GM23338 (cell line): ENCODE data around the gene PIK3R4. TPM values are rescaled to one million over a fixed set of nuclear protein-coding genes. Genes with fewer than 3 reads are reported as not detected.

ENCODE experiments used
- ATAC-seq: fragments of 200-7000 bp; cut with Tn5 transposase; 3 replicates; pipeline ENCODE4 v1.9.1; 2020
- DNase-seq: peaks from one replicate; pipeline ENCODE4 v3.0.0-alpha.2; 2015; ENCODE audit warnings: low spot score
- H2AFZ ChIP-seq: fragments of 200-600 bp; sonication (generic); 2 replicates; pipeline ENCODE4 v1.8.0; 2016; ENCODE audit warnings: antibody characterized with exemption, mild to moderate bottlenecking, moderate library complexity
- H3F3A ChIP-seq: fragments of 200-600 bp; sonication (generic); replicated peaks from 2 replicates; pipeline ENCODE4 v1.8.0; 2017; ENCODE audit warnings: antibody characterized with exemption, mixed run types, low read depth
- H3K27ac ChIP-seq: fragments of 200-600 bp; sonication (generic); 2 replicates; pipeline ENCODE4 v1.6.1; 2016; ENCODE audit warnings: low read depth
- H3K27me3 ChIP-seq: fragments of 200-600 bp; sonication (generic); 2 replicates; pipeline ENCODE4 v1.8.0; 2016; ENCODE audit warnings: mild to moderate bottlenecking, mixed run types, moderate library complexity; ENCODE audit not compliant: insufficient read depth
- H3K36me3 ChIP-seq: fragments of 200-600 bp; sonication (generic); 2 replicates; pipeline ENCODE4 v1.8.0; 2016; ENCODE audit warnings: mild to moderate bottlenecking; ENCODE audit not compliant: insufficient read depth
- H3K4me1 ChIP-seq: fragments of 200-600 bp; sonication (generic); 2 replicates; pipeline ENCODE4 v1.8.0; 2016; ENCODE audit warnings: mild to moderate bottlenecking, moderate library complexity; ENCODE audit not compliant: insufficient read depth
- H3K4me2 ChIP-seq: fragments of 200-600 bp; sonication (generic); 2 replicates; pipeline ENCODE4 v1.7.1; 2017; ENCODE audit warnings: mixed run types
- H3K4me3 ChIP-seq: fragments of 200-600 bp; sonication (generic); 2 replicates; pipeline ENCODE4 v1.6.1; 2016; ENCODE audit warnings: mixed run types
- H3K79me2 ChIP-seq: fragments of 200-600 bp; sonication (generic); replicated peaks from 2 replicates; pipeline ENCODE4 v1.8.0; 2017; ENCODE audit warnings: mild to moderate bottlenecking; ENCODE audit not compliant: insufficient read depth
- H3K9me2 ChIP-seq: fragments of 200-600 bp; sonication (generic); 2 replicates; pipeline ENCODE4 v1.8.0; 2017; ENCODE audit not compliant: insufficient read depth
- H4K20me1 ChIP-seq: fragments of 200-600 bp; sonication (generic); replicated peaks from 2 replicates; pipeline ENCODE4 v1.8.0; 2017; ENCODE audit warnings: mild to moderate bottlenecking; ENCODE audit not compliant: insufficient read depth
- H3K27ac Mint-ChIP-seq: 2 replicates; pipeline ENCODE4 v1.8.0; 2020; ENCODE audit warnings: inconsistent platforms, mild to moderate bottlenecking, moderate library complexity, mixed read lengths
- H3K27me3 Mint-ChIP-seq: 3 replicates; pipeline ENCODE4 v1.8.0; 2022; ENCODE audit warnings: low read depth, mild to moderate bottlenecking, moderate library complexity, mixed read lengths, inconsistent platforms; ENCODE audit not compliant: insufficient read depth, poor library complexity
- H3K36me3 Mint-ChIP-seq: 3 replicates; pipeline ENCODE4 v1.8.0; 2021; ENCODE audit warnings: low read depth, mild to moderate bottlenecking, inconsistent platforms, moderate library complexity, mixed read lengths
- H3K4me1 Mint-ChIP-seq: 3 replicates; pipeline ENCODE4 v1.8.0; 2020; ENCODE audit warnings: mild to moderate bottlenecking, inconsistent platforms, mixed read lengths
- H3K4me3 Mint-ChIP-seq: 3 replicates; pipeline ENCODE4 v1.8.0; 2021; ENCODE audit warnings: moderate library complexity, mild to moderate bottlenecking, inconsistent platforms, mixed read lengths
- H3K9me3 Mint-ChIP-seq: 3 replicates; pipeline ENCODE4 v1.8.0; 2020; ENCODE audit warnings: moderate library complexity, mild to moderate bottlenecking, inconsistent platforms, mixed read lengths
- CREB1 ChIP-seq: fragments of 250-450 bp; sonication (Bioruptor Pico); IDR thresholded peaks from 2 replicates; pipeline ENCODE4 v1.5.0; 2020; ENCODE audit warnings: low read depth, mild to moderate bottlenecking, moderate library complexity
- ETS1 ChIP-seq: IDR thresholded peaks from 2 replicates; pipeline ENCODE4 v1.6.1; 2016; ENCODE audit warnings: antibody characterized with exemption
- EZH2 ChIP-seq: fragments of 200-600 bp; sonication (generic); IDR thresholded peaks from one replicate; pipeline ENCODE4 v1.8.0; 2017; ENCODE audit warnings: antibody characterized with exemption, mild to moderate bottlenecking, low read depth; ENCODE audit not compliant: unreplicated experiment
- EZH2phosphoT487 ChIP-seq: fragments of 200-600 bp; sonication (generic); IDR thresholded peaks from one replicate; pipeline ENCODE4 v1.8.1; 2018; ENCODE audit warnings: antibody characterized with exemption; ENCODE audit not compliant: unreplicated experiment
- JUNB ChIP-seq: IDR thresholded peaks from one replicate; pipeline ENCODE4 v1.6.1; 2016; ENCODE audit warnings: antibody characterized with exemption; ENCODE audit not compliant: unreplicated experiment
- NANOG ChIP-seq: IDR thresholded peaks from 2 replicates; pipeline ENCODE4 v1.6.1; 2016; ENCODE audit warnings: antibody characterized with exemption, borderline replicate concordance
- POLR2AphosphoS5 ChIP-seq: IDR thresholded peaks from 2 replicates; pipeline ENCODE4 v1.6.1; 2016; ENCODE audit warnings: antibody characterized with exemption, low read depth
- STAT1 ChIP-seq: IDR thresholded peaks from one replicate; pipeline ENCODE4 v1.6.1; 2016; ENCODE audit warnings: antibody characterized with exemption; ENCODE audit not compliant: unreplicated experiment
- ZNF114 ChIP-seq: fragments of 250-450 bp; sonication (Bioruptor Pico); IDR thresholded peaks from 2 replicates; pipeline ENCODE4 v1.5.0; 2020; ENCODE audit warnings: mild to moderate bottlenecking, moderate library complexity
- ZNF331 ChIP-seq: fragments of 250-450 bp; sonication (Bioruptor Pico); IDR thresholded peaks from 2 replicates; pipeline ENCODE4 v1.5.0; 2020; ENCODE audit warnings: low read depth, mild to moderate bottlenecking, moderate library complexity
- ZNF462 ChIP-seq: fragments of 250-450 bp; sonication (Bioruptor Pico); IDR thresholded peaks from 2 replicates; pipeline ENCODE4 v1.5.0; 2020; ENCODE audit warnings: mild to moderate bottlenecking, moderate library complexity
- polyA plus RNA-seq: library from polyadenylated mRNA; unstranded; fragments of >200 nt; fragmentation: Nextera tagmentation; extraction: Ambion mirVana; gene quantifications from 2 replicates; pipeline ENCODE4 v1.2.1, GENCODE V29; 2016
- total RNA-seq: library from RNA; depleted of rRNA; stranded (reverse); fragments of >200 nt; shearing (Covaris generic); gene quantifications from 2 replicates; pipeline ENCODE4 v1.2.3, GENCODE V29; 2014
- TF ChIP-seq, protein P1 (sequence below): IDR thresholded peaks from one replicate; pipeline ENCODE4 v1.6.1; 2018; ENCODE audit warnings: antibody characterized with exemption; ENCODE audit not compliant: unreplicated experiment
- TF ChIP-seq, protein P2 (sequence below), 2 experiments: fragments of 200-600 bp in 1 of 2; sonication (generic) in 1 of 2; conservative IDR thresholded peaks; 2 replicates each; pipeline versions ENCODE4 v1.5.1 to v1.6.1; 2016 to 2017; ENCODE audit warnings: antibody characterized with exemption in 2 of 2, low read depth in 2 of 2, mild to moderate bottlenecking in 2 of 2, moderate library complexity in 1 of 2

Gene PIK3R4
- total and polyA plus RNA-seq, 2 experiments from 2014 or later, result 48.8 to 65.1 TPM

DNA sequence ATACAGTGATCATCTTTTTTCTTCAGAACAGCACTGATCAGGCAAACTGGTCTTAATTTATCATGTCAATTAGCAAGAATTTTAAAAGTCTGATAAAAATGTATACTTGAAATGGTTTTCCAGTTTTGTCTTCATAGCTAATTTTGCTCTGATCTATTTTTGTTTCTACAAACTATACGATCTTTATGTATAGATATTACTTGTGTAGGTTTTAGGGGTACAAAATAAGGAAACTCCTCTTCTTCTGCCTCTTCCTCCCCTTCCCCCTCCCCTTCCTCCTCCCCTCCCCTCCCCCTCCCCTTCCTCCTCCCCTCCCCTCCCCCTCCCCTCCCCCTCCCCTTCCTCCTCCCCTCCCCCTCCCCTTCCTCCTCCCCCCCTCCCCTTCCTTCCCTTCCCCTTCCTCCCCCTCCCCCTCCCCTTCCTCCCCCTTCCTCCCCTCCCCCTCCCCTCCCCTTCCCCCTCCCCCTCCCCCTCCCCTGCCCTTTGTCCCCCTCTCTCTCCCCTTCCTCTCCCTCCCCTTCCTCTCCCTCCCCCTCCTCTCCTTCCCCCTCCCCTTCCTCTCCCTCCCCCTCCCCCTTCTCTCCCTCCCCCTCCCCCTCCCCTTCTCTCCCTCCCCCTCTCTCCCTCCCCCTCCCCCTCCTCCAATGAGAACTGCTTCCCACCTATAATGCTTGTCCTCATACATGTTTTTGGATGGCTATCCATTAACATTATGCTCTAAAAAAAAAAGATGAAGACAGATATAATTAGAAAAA, 110.0 kb downstream of the PIK3R4 start:
- Mint-ChIP-seq H3K4me1 (no peaks in the 10 kb centered on the region), H3K27ac (no peak overlapping the region), H3K36me3 (peaks cover 4% of the 10 kb centered on the region; the same call in 1 of the 3 replicates), H3K4me3 (no peak overlapping the region), H3K9me3 (peaks cover 6% of the 10 kb centered on the region; the same call in 2 of the 3 replicates), H3K27me3 (no peaks in the 10 kb centered on the region)
- no peaks in the 10 kb centered on the region for H3F3A ChIP-seq
- H3K36me3 ChIP-seq, result no peaks in the 10 kb centered on the region
- no peaks in the 10 kb centered on the region for H3K9me2 ChIP-seq
- H3K27me3 ChIP-seq, result no peaks in the 10 kb centered on the region
- no peak overlapping the region for H3K4me2 ChIP-seq
- ATAC-seq (no peak), DNase-seq (no peak)
- no peaks in the 10 kb centered on the region for H3K79me2 ChIP-seq
- no peaks in the 10 kb centered on the region for H4K20me1 ChIP-seq
- H2AFZ ChIP-seq, result no peak overlapping the region
- H3K4me3 ChIP-seq, result no peak overlapping the region
- no peaks in the 10 kb centered on the region for H3K4me1 ChIP-seq
- TF ChIP-seq ZNF462 (CRISPR knock-in tag) (no peak), ZNF114 (no peak), ZNF331 (no peak), POLR2AphosphoS5 (no peak), CREB1 (CRISPR knock-in tag) (no peak), JUNB (no peak), ETS1 (no peak), EZH2phosphoT487 (no peak), STAT1 (no peak), NANOG (no peak), EZH2 (no peak)
- TF ChIP-seq, protein P1, sequence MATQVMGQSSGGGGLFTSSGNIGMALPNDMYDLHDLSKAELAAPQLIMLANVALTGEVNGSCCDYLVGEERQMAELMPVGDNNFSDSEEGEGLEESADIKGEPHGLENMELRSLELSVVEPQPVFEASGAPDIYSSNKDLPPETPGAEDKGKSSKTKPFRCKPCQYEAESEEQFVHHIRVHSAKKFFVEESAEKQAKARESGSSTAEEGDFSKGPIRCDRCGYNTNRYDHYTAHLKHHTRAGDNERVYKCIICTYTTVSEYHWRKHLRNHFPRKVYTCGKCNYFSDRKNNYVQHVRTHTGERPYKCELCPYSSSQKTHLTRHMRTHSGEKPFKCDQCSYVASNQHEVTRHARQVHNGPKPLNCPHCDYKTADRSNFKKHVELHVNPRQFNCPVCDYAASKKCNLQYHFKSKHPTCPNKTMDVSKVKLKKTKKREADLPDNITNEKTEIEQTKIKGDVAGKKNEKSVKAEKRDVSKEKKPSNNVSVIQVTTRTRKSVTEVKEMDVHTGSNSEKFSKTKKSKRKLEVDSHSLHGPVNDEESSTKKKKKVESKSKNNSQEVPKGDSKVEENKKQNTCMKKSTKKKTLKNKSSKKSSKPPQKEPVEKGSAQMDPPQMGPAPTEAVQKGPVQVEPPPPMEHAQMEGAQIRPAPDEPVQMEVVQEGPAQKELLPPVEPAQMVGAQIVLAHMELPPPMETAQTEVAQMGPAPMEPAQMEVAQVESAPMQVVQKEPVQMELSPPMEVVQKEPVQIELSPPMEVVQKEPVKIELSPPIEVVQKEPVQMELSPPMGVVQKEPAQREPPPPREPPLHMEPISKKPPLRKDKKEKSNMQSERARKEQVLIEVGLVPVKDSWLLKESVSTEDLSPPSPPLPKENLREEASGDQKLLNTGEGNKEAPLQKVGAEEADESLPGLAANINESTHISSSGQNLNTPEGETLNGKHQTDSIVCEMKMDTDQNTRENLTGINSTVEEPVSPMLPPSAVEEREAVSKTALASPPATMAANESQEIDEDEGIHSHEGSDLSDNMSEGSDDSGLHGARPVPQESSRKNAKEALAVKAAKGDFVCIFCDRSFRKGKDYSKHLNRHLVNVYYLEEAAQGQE, result no peak
- TF ChIP-seq, protein P2, sequence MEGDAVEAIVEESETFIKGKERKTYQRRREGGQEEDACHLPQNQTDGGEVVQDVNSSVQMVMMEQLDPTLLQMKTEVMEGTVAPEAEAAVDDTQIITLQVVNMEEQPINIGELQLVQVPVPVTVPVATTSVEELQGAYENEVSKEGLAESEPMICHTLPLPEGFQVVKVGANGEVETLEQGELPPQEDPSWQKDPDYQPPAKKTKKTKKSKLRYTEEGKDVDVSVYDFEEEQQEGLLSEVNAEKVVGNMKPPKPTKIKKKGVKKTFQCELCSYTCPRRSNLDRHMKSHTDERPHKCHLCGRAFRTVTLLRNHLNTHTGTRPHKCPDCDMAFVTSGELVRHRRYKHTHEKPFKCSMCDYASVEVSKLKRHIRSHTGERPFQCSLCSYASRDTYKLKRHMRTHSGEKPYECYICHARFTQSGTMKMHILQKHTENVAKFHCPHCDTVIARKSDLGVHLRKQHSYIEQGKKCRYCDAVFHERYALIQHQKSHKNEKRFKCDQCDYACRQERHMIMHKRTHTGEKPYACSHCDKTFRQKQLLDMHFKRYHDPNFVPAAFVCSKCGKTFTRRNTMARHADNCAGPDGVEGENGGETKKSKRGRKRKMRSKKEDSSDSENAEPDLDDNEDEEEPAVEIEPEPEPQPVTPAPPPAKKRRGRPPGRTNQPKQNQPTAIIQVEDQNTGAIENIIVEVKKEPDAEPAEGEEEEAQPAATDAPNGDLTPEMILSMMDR (conservative IDR thresholded peaks at IDR 0.05; ENCODE audit: low read depth in 2 of 2), result no peak
- H3K27ac ChIP-seq, result no peak overlapping the region
